GM08714 (cell line): ENCODE measurements around the gene RABGAP1L.
"Not testable (repeated sequence)": the region's sequence is repeated elsewhere in the genome, so short reads cannot be mapped to it uniquely, and the experiment has no call there.

Experiments used
- H3K4me3 ChIP-seq: fragments of 200-500 bp; sonication (Bioruptor generic); 2 replicates; pipeline ENCODE4 v1.5.1; 2014; ENCODE audit warnings: mild to moderate bottlenecking, low read length, inconsistent platforms
- ZNF274 ChIP-seq: IDR thresholded peaks from 2 replicates; pipeline ENCODE4 v1.6.1; 2012; ENCODE audit warnings: mild to moderate bottlenecking, low read depth, low read length

The RABGAP1L gene

GRCh38 chr1:174359454-174359805 lies 200.1 kb downstream of the RABGAP1L start:
- TF ChIP-seq ZNF274, result no peak

DNA sequence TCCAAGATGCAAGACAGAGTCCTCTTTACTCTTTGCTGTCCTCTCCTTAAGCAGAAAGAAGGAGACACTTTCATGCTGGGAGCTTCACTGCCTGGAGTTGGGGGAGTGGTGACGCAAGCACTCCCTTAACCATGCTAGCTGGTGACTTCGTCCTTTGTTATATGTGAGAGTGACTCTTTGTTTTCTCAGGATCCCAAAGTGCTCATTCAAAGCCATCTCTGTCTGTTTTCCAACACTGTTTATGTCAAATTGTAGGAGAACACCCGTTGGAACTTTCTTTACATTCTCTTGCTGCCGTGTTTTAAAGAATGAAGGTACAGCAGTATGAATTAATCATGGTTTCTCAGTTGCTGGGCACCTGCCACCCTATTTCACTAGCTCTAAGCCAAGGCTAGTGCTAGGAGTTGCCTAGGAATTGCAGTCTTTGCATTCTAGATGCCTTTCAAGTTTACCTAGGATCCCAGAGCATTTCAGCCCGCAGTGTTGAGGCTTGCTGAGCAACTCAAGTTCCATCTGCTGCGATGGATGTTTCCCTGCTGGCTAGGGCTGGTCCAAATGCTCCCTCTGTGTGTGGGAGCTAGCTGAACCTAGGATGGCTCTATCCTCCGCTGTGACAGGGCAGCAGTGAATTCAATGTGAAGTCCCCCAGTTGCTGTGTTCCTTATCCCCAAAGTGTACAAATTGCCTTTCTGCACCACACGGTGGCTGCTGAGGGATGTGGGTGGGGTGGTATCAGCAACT lies 205.8 kb downstream of the RABGAP1L start:
- no peak overlapping the region for H3K4me3 ChIP-seq
- no peak for TF ChIP-seq ZNF274

More at GRCh38 chr1:174359454-174359805, 200.1 kb downstream of the RABGAP1L start:
- no peak overlapping the region for H3K4me3 ChIP-seq

- no peak overlapping the region for H3K4me3 ChIP-seq
- TF ChIP-seq ZNF274, result no peak
Measured at GRCh38 chr1:174366946-174367345, 207.6 kb downstream of the RABGAP1L start.

DNA sequence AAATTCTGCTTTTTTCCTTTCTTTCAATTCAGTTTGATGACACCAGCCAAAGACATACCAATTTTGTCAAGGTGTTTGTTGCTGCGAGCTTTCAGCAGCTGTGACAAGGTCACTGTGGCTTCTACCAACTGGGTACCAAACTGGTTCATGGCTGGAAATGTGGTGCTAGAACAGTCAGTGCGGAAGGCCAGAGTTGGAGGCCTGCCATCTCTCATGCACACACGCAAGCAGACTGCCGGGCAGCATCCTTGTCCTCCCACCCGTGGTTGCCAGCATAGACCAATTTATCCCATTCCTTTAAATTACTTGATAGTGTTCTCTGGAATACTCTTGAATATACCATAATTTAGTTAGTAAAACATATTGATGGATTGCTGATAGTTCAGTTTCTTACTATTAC lies 208.6 kb downstream of the RABGAP1L start:
- no peak overlapping the region for H3K4me3 ChIP-seq
- TF ChIP-seq ZNF274, result no peak

GRCh38 chr1:174376030-174376429 lies 216.7 kb downstream of the RABGAP1L start:
- TF ChIP-seq ZNF274, result no peak

GRCh38 chr1:174391716-174392115 lies 232.4 kb downstream of the RABGAP1L start:
- TF ChIP-seq ZNF274, result no peak
- no peak overlapping the region for H3K4me3 ChIP-seq

More at GRCh38 chr1:174376030-174376429, 216.7 kb downstream of the RABGAP1L start:
- H3K4me3 ChIP-seq, result no peak overlapping the region

DNA sequence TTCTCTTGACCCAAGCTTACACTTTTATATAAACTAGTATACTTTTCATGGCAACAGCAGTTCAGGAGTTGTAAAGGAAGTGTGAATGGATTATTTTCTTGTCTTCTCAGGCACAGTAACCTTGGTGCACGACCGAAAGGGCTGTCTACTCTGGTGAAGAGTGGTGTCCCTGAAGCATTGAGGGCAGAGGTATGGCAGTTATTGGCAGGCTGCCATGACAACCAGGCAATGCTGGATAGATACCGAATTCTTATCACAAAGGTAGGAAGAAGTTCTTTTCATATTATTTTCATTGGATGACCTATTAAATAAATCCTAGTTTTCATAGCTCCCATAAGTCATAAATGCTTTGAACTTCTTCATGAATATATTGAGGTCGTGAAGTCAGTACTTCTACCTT lies 234.6 kb downstream of the RABGAP1L start:
- no peak overlapping the region for H3K4me3 ChIP-seq
- TF ChIP-seq ZNF274, result no peak

- TF ChIP-seq ZNF274, result no peak
Measured at GRCh38 chr1:174397261-174397660, 237.9 kb downstream of the RABGAP1L start.

GRCh38 chr1:174398246-174398645 lies 238.9 kb downstream of the RABGAP1L start:
- no peak for TF ChIP-seq ZNF274
- H3K4me3 ChIP-seq, result no peak overlapping the region

More at GRCh38 chr1:174397261-174397660, 237.9 kb downstream of the RABGAP1L start:
- no peak overlapping the region for H3K4me3 ChIP-seq

GRCh38 chr1:174399211-174399610 lies 239.9 kb downstream of the RABGAP1L start:
- no peak for TF ChIP-seq ZNF274
- no peak overlapping the region for H3K4me3 ChIP-seq

GRCh38 chr1:174401075-174401474 lies 241.8 kb downstream of the RABGAP1L start:
- TF ChIP-seq ZNF274, result no peak
- no peak overlapping the region for H3K4me3 ChIP-seq

DNA sequence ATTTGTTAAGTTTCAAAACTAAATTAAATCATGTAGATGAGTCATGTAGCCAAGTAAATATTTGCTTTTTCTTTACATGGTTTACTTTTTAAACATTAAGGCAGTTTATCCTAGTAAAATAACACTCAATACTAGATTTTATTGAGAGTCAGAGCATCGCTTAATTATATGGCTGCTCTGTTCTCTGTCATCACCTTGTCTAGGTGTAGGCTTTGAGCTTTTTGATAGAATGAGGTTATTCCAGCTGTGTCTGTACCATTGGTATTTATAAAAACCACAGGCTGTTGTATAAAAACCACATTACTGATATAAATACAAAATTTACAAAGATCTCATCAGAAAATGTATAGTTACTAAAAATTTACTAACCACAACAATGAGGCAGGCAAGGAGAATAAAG lies 245.9 kb downstream of the RABGAP1L start:
- H3K4me3 ChIP-seq, result no peak overlapping the region
- TF ChIP-seq ZNF274, result no peak

- no peak overlapping the region for H3K4me3 ChIP-seq
- no peak for TF ChIP-seq ZNF274
Measured at GRCh38 chr1:174406421-174406820, 247.1 kb downstream of the RABGAP1L start.

- H3K4me3 ChIP-seq, result no peak overlapping the region
- TF ChIP-seq ZNF274, result no peak
Measured at GRCh38 chr1:174407665-174408064, 248.3 kb downstream of the RABGAP1L start.

DNA sequence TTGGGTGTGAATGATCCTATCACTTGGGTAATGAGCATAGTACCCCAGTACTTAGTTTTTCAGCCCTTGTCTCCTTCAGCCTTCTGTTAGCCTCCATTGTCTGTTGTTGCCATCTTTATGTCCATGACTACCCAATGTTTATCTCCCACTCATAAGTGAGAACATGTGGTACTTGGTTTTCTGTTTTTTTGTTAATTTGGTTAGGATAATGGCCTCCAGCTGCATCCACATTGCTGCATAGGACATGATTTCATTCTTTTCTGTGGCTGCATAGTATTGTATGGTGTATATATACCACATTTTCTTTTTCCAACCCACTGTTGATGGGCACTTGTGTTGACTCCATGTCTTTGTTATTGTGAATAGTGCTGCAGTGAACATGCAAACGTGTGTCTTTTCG lies 248.8 kb downstream of the RABGAP1L start:
- TF ChIP-seq ZNF274, result no peak

GRCh38 chr1:174409801-174410200 lies 250.5 kb downstream of the RABGAP1L start:
- H3K4me3 ChIP-seq, result not testable (repeated sequence)

More for the DNA sequence above, 248.8 kb downstream of the RABGAP1L start:
- H3K4me3 ChIP-seq, result no peak overlapping the region
